Caco-2 (cell line): ENCODE data around the gene PTCRA. TPM values are rescaled to one million over a fixed set of nuclear protein-coding genes. Genes with fewer than 3 reads are reported as not detected.

Experiments used
- BruUV-seq: library from RNA; stranded (reverse); fragments of 400-500 nt; replicated peaks from 2 replicates; lab custom pipeline; 2021; lab: Mats Ljungman, UMichigan
- CTCF ChIA-PET: fragments of 300-600 bp; sonication (Branson Sonifier 250); formaldehyde crosslinking; loops from one replicate; lab custom pipeline; 2022; ENCODE audit warnings: antibody characterized with exemption; lab: Charles Lee
- POLR2A ChIA-PET: fragments of 300-600 bp; sonication (Branson Sonifier 250); formaldehyde crosslinking; loops from one replicate; lab custom pipeline; 2022; ENCODE audit warnings: antibody characterized with exemption; lab: Charles Lee
- DNase-seq, 2 experiments: peaks; one replicate each; pipeline versions ENCODE4 v3.0.0 to v3.0.0-alpha.2; 2020 to 2022
- H3K27me3 ChIP-seq: replicated peaks from 2 replicates; pipeline ENCODE4 v1.6.0; 2011; ENCODE audit warnings: low read length; ENCODE audit not compliant: control insufficient read depth, insufficient read depth
- H3K36me3 ChIP-seq: 2 replicates; pipeline ENCODE4 v1.5.1; 2011; ENCODE audit warnings: low read length; ENCODE audit not compliant: control insufficient read depth, insufficient read depth
- H3K4me1 ChIP-seq: fragments of 250-450 bp; sonication (Bioruptor Pico); 2 replicates; pipeline ENCODE4 v1.5.1; 2020; ENCODE audit warnings: mild to moderate bottlenecking
- H3K4me3 ChIP-seq: 2 replicates; pipeline ENCODE4 v1.5.1; 2011; ENCODE audit warnings: low read depth, mild to moderate bottlenecking, control low read depth, low read length
- H3K9me3 ChIP-seq: fragments of 250-450 bp; sonication (Bioruptor Pico); 2 replicates; pipeline ENCODE4 v1.5.1; 2020; ENCODE audit warnings: mild to moderate bottlenecking, moderate library complexity
- H3K27ac Mint-ChIP-seq: one replicate; pipeline ENCODE4 v1.8.0; 2022; ENCODE audit warnings: mixed read lengths; ENCODE audit not compliant: unreplicated experiment
- H3K27me3 Mint-ChIP-seq: one replicate; pipeline ENCODE4 v1.8.0; 2022; ENCODE audit warnings: mixed read lengths; ENCODE audit not compliant: insufficient read depth, unreplicated experiment
- H3K36me3 Mint-ChIP-seq: one replicate; pipeline ENCODE4 v1.8.0; 2022; ENCODE audit warnings: mild to moderate bottlenecking, mixed read lengths; ENCODE audit not compliant: insufficient read depth, unreplicated experiment
- H3K4me1 Mint-ChIP-seq: one replicate; pipeline ENCODE4 v1.8.0; 2022; ENCODE audit warnings: low read depth, mixed read lengths; ENCODE audit not compliant: unreplicated experiment
- H3K4me3 Mint-ChIP-seq: one replicate; pipeline ENCODE4 v1.8.0; 2022; ENCODE audit warnings: mild to moderate bottlenecking, moderate library complexity, mixed read lengths; ENCODE audit not compliant: unreplicated experiment
- H3K9me3 Mint-ChIP-seq: one replicate; pipeline ENCODE4 v1.8.0; 2022; ENCODE audit warnings: mixed read lengths; ENCODE audit not compliant: unreplicated experiment
- intact Hi-C: fragments of 100-400 bp; cut with micrococcal nuclease; formaldehyde crosslinking; loops from one replicate; pipeline ENCODE4 v1.10.0; 2022; ENCODE audit not compliant: unreplicated experiment
- total RNA-seq: library from RNA; stranded (reverse); gene quantifications from 2 replicates; pipeline ENCODE4 v1.2.3, GENCODE V29; 2022
- TF ChIP-seq, protein P1 (sequence below), 2 experiments: fragments of 200-600 bp in 1 of 2; IDR thresholded peaks; 1 replicate in 1 of 2; 2 replicates in 1 of 2; pipeline versions ENCODE4 v1.5.1 to v1.8.0; 2011 to 2022; ENCODE audit warnings: antibody characterized with exemption in 1 of 2, control low read depth in 1 of 2, inconsistent platforms in 1 of 2, low read depth in 1 of 2, low read length in 1 of 2, mild to moderate bottlenecking in 1 of 2, moderate library complexity in 1 of 2; ENCODE audit not compliant: insufficient read depth in 1 of 2, severe bottlenecking in 1 of 2, unreplicated experiment in 1 of 2

The PTCRA gene
- total RNA-seq, 1 experiment from 2014 or later, result not detected

DNA sequence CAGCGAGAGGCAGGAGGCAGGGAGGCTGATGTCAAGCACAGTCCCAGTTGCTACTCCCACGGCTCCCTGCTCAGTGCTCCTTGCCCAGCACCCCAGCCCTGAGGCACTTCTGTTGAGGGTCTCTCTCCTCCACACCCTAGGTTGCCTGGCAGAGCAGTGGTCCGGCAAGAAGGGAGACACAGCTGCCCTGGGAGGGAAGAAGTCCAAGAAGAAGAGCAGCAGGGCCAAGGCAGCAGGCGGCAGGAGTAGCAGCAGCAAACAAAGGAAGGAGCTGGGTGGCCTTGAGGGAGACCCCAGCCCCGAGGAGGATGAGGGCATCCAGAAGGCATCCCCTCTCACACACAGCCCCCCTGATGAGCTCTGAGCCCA lies 22.6 kb downstream of the PTCRA start:
- no peaks in the 10 kb centered on the region for H3K27me3 ChIP-seq
- no peaks in the 10 kb centered on the region for H3K4me1 ChIP-seq
- intact Hi-C loops, result no loop called here
- H3K4me3 Mint-ChIP-seq, result no peak overlapping the region
- H3K36me3 ChIP-seq, result 0 out of 2 replicates have a peak, but pooled peaks cover 2% of the 10 kb centered on the region
- no peak for DNase-seq
- TF ChIP-seq, protein P1, sequence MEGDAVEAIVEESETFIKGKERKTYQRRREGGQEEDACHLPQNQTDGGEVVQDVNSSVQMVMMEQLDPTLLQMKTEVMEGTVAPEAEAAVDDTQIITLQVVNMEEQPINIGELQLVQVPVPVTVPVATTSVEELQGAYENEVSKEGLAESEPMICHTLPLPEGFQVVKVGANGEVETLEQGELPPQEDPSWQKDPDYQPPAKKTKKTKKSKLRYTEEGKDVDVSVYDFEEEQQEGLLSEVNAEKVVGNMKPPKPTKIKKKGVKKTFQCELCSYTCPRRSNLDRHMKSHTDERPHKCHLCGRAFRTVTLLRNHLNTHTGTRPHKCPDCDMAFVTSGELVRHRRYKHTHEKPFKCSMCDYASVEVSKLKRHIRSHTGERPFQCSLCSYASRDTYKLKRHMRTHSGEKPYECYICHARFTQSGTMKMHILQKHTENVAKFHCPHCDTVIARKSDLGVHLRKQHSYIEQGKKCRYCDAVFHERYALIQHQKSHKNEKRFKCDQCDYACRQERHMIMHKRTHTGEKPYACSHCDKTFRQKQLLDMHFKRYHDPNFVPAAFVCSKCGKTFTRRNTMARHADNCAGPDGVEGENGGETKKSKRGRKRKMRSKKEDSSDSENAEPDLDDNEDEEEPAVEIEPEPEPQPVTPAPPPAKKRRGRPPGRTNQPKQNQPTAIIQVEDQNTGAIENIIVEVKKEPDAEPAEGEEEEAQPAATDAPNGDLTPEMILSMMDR (IDR thresholded peaks at IDR 0.05; ENCODE audit: insufficient read depth in 1 of 2, low read depth in 1 of 2, low read length in 1 of 2, severe bottlenecking in 1 of 2, unreplicated experiment in 1 of 2), result no peak
- H3K9me3 Mint-ChIP-seq, result no peaks in the 10 kb centered on the region
- H3K27ac Mint-ChIP-seq, result no peak overlapping the region
- ChIA-PET POLR2A (no interaction called here), CTCF (no interaction called here)
- H3K4me1 Mint-ChIP-seq, result no peaks in the 10 kb centered on the region
- no TSS peak for BruUV-seq
- H3K4me3 ChIP-seq, result no peak overlapping the region
- no peaks in the 10 kb centered on the region for H3K27me3 Mint-ChIP-seq
- H3K9me3 ChIP-seq, result no peaks in the 10 kb centered on the region
- peaks cover 30% of the 10 kb centered on the region for H3K36me3 Mint-ChIP-seq

DNA sequence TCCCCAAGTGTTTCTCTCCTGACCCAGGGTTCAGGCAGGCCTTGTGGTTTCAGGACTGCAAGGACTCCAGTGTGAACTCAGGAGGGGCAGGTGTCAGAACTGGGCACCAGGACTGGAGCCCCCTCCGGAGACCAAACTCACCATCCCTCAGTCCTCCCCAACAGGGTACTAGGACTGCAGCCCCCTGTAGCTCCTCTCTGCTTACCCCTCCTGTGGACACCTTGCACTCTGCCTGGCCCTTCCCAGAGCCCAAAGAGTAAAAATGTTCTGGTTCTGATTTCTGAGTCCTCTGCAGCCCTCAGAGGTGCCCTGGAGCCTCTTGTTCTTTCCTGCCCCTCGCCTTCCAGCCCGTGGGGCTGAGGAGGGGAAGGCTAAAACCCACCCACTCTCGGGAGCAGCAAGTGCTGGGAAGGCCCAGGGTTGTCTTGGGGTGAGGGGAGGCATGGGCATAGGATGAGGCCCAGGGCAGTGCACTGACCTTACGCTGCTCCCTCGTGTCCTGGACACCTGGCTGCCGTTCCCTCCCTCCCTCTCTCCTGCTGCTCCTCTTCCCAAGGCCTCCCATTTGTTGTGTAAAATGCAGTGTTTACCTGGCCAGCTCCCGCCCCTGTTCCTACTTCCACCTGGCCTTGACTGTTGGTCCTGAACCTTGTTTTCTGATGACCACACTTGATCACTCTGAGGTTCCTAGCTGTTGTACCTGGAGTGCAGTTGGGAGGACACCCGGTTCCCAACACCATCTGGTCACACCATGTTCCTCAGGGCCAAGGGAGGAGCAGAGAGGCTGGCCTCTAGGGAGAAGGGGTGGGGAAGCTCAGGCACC lies 23.3 kb downstream of the PTCRA start:
- intact Hi-C loops, result no loop called here
- POLR2A ChIA-PET, result interaction anchor here (0.6 kb wide), 1 partner anchor 10 kb away, joined by 6 read pairs; the partner anchor contains the start of gene CNPY3
- H3K36me3 Mint-ChIP-seq, result peaks cover 22% of the 10 kb centered on the region

DNA sequence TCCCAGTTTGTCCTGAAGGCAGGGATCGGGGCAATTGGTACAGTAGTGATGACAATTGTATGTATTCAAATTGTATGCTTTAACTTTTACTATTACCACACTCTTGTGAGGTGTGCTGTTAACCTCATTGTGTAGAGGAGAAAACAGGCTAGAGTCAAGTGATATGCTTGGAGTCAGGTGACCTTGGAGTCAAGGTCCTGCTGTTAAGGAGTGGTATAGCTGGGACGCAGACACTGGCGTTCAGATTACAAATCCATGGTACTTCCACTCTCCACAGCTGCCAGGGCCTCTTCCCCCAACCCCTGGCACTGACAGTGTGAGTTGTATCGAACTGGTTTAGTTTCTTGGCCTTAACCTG lies 23.9 kb downstream of the PTCRA start:
- H3K27ac Mint-ChIP-seq, result no peak overlapping the region
- no peak overlapping the region for H3K4me3 ChIP-seq
- no peak overlapping the region for H3K4me3 Mint-ChIP-seq
- POLR2A ChIA-PET, result interaction anchor here (0.6 kb wide), 1 partner anchor 10 kb away, joined by 6 read pairs; the partner anchor contains the start of gene CNPY3
- H3K9me3 Mint-ChIP-seq, result no peaks in the 10 kb centered on the region
- no peaks in the 10 kb centered on the region for H3K9me3 ChIP-seq
- H3K27me3 ChIP-seq, result no peaks in the 10 kb centered on the region
- no peaks in the 10 kb centered on the region for H3K27me3 Mint-ChIP-seq
- no peak for DNase-seq
- peaks cover 18% of the 10 kb centered on the region for H3K36me3 Mint-ChIP-seq
- CTCF ChIA-PET, result no interaction called here
- TF ChIP-seq, protein P1 (IDR thresholded peaks at IDR 0.05; ENCODE audit: insufficient read depth in 1 of 2, low read depth in 1 of 2, low read length in 1 of 2, severe bottlenecking in 1 of 2, unreplicated experiment in 1 of 2), result no peak
- no peaks in the 10 kb centered on the region for H3K4me1 ChIP-seq
- BruUV-seq, result no TSS peak
- H3K4me1 Mint-ChIP-seq, result no peaks in the 10 kb centered on the region
- H3K36me3 ChIP-seq, result 0 out of 2 replicates have a peak, but pooled peaks cover 2% of the 10 kb centered on the region
- intact Hi-C loops, result no loop called here

More for the DNA sequence above, 23.3 kb downstream of the PTCRA start:
- Mint-ChIP-seq H3K4me3 (no peak overlapping the region), H3K27ac (no peak overlapping the region), H3K27me3 (no peaks in the 10 kb centered on the region), H3K9me3 (no peaks in the 10 kb centered on the region), H3K4me1 (no peaks in the 10 kb centered on the region)
- Histone ChIP-seq H3K9me3 (no peaks in the 10 kb centered on the region), H3K27me3 (no peaks in the 10 kb centered on the region), H3K36me3 (0 out of 2 replicates have a peak, but pooled peaks cover 2% of the 10 kb centered on the region), H3K4me3 (no peak overlapping the region), H3K4me1 (no peaks in the 10 kb centered on the region)
- CTCF ChIA-PET, result no interaction called here
- no peak for DNase-seq
- no TSS peak for BruUV-seq
- TF ChIP-seq, protein P1 (IDR thresholded peaks at IDR 0.05; ENCODE audit: insufficient read depth in 1 of 2, low read depth in 1 of 2, low read length in 1 of 2, severe bottlenecking in 1 of 2, unreplicated experiment in 1 of 2), result no peak
